CD4-positive, CD25-positive, alpha-beta regulatory T cell (primary cell): ENCODE measurements around the gene EHMT1. TPM values are rescaled to one million over a fixed set of nuclear protein-coding genes. Genes with fewer than 3 reads are reported as not detected.

Experiments
- ATAC-seq, 2 donors: fragments of 150-1000 bp; cut with Tn5 transposase; one replicate each; pipeline ENCODE4 v1.10.0; 2021; ENCODE audit warnings: low read depth in 2 of 2, moderate number of reproducible peaks in 2 of 2, moderate library complexity in 1 of 2
- DNase-seq, 3 donors: peaks; one replicate each; pipeline versions ENCODE4 v3.0.0 to v3.0.0-alpha.2; 2012 to 2022; ENCODE audit warnings: mixed read lengths in 1 of 3
- H3K27ac ChIP-seq: one replicate; pipeline ENCODE4 v1.7.0; 2013; ENCODE audit warnings: mild to moderate bottlenecking, low read length; ENCODE audit not compliant: insufficient read depth, poor library complexity, severe bottlenecking
- H3K27me3 ChIP-seq: one replicate; pipeline ENCODE4 v1.7.0; 2013; ENCODE audit warnings: low read length; ENCODE audit not compliant: control insufficient read depth, insufficient read depth
- H3K36me3 ChIP-seq: one replicate; pipeline ENCODE4 v1.7.0; 2013; ENCODE audit warnings: mild to moderate bottlenecking, low read length, moderate library complexity; ENCODE audit not compliant: control insufficient read depth, insufficient read depth
- H3K4me1 ChIP-seq: 2 replicates; pipeline ENCODE4 v1.7.0; 2013; ENCODE audit warnings: mild to moderate bottlenecking, low read length; ENCODE audit not compliant: insufficient read depth, control insufficient read depth, poor library complexity, severe bottlenecking
- H3K4me3 ChIP-seq: one replicate; pipeline ENCODE4 v1.7.0; 2013; ENCODE audit warnings: low read depth, mild to moderate bottlenecking, low read length, moderate library complexity
- H3K9me3 ChIP-seq, 2 experiments: 1 replicate in 1 of 2; 2 replicates in 1 of 2; pipeline ENCODE4 v1.7.0; 2013; ENCODE audit warnings: low read length in 2 of 2, mild to moderate bottlenecking in 1 of 2, moderate library complexity in 1 of 2; ENCODE audit not compliant: control insufficient read depth in 2 of 2
- H3K27ac Mint-ChIP-seq, 3 donors: one replicate each; pipeline ENCODE4 v1.8.0; 2020 to 2022; ENCODE audit warnings: mild to moderate bottlenecking in 3 of 3, mixed read lengths in 3 of 3, moderate library complexity in 2 of 3
- H3K27me3 Mint-ChIP-seq: one replicate; pipeline ENCODE4 v1.8.0; 2022; ENCODE audit warnings: mild to moderate bottlenecking, mixed read lengths
- H3K36me3 Mint-ChIP-seq: one replicate; pipeline ENCODE4 v1.8.0; 2020; ENCODE audit warnings: mixed read lengths
- H3K4me1 Mint-ChIP-seq, 4 donors: one replicate each; pipeline ENCODE4 v1.8.0; 2020 to 2022; ENCODE audit warnings: mixed read lengths in 4 of 4, mild to moderate bottlenecking in 1 of 4
- H3K4me3 Mint-ChIP-seq, 4 donors: one replicate each; pipeline ENCODE4 v1.8.0; 2020 to 2022; ENCODE audit warnings: mild to moderate bottlenecking in 4 of 4, mixed read lengths in 4 of 4, moderate library complexity in 3 of 4
- H3K9me3 Mint-ChIP-seq, 7 donors: one replicate each; pipeline ENCODE4 v1.8.0; 2020 to 2022; ENCODE audit warnings: mixed read lengths in 7 of 7, mild to moderate bottlenecking in 3 of 7, moderate library complexity in 2 of 7
- polyA plus RNA-seq, 4 donors: library from polyadenylated mRNA; unstranded; fragments of 300-500 nt; fragmentation: Illumina TruSeq; gene quantifications; one replicate each; pipeline ENCODE4 v1.2.3, GENCODE V29; 2021
- total RNA-seq: library from RNA; stranded (reverse); gene quantifications from one replicate; pipeline ENCODE4 v1.2.3, GENCODE V29; 2022

The EHMT1 gene
- total and polyA plus RNA-seq, 5 donors from 2014 or later, result 17.9 to 142 (median 20.0) TPM

DNA sequence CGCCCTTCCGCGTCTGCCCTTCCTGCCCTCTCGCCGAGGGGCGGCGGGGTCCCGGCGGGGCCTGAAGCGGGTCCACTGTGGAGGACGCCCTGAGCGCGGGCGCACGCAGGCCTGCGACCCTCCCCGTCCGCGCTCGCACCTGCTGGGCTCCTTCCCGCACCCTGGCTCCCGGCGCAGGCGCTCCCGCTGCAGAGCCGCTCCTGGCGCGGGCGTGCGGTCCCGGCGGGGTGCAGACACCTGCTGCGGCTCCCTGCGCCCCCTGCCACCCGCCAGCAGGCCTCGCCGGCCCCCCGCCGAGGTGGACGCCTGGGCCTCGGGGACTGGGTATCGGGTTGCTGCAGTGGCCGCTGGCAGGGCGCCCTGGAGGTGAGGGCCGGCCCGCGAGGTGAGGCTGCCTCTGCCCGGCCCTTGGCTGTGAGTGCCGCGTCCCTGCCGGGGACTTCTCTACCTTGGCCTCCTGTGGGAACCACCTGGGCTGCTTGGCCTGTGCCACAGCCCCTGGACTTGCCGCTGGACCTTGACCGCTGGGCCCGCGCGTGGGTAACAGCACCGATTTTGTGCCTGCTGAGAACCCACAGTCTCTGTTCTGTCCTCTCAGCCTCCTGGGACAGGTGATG is 12.7 kb upstream of the EHMT1 start:
- ATAC-seq (no peak), DNase-seq (peak in 1 of 3 donors; percentile 18)
- H3K4me3 ChIP-seq, result peak overlapping the region; percentile 44
- Mint-ChIP-seq H3K4me3 (peak overlapping the region; percentile 81 to 90 (median 88)), H3K27ac (peak overlapping the region in 1 of 3 donors; percentile 90), H3K4me1 (peaks cover 4 to 23% (median 8%) of the 10 kb centered on the region in 4 donors), H3K36me3 (no peaks in the 10 kb centered on the region), H3K27me3 (no peaks in the 10 kb centered on the region), H3K9me3 (no peaks in the 10 kb centered on the region)
- H3K27me3 ChIP-seq, result no peaks in the 10 kb centered on the region
- peaks cover 23% of the 10 kb centered on the region for H3K4me1 ChIP-seq
- peak overlapping the region; percentile 69 for H3K27ac ChIP-seq
- H3K9me3 ChIP-seq, result no peaks in the 10 kb centered on the region
- H3K36me3 ChIP-seq, result peaks cover 2% of the 10 kb centered on the region

DNA sequence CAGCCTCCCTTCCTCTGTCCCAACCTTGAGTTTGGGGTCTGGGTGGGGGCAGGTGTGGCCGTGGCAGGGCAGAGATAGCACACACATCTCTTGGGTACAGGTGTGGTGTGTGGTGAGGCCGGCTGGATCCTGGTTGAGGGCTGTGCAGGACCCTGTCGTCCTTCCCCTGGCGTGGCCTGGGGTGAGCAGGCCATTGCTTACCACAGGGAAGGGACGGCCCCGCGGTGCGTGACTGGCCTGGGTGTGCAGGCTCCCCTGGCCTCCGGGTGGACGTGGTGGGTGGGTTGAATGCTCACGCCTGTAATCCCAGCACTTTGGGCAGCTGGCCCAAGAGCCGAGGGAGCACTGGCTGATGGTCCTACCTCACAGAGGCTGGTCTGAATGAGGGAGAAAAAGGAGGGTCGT is 12.1 kb upstream of the EHMT1 start:
- Histone ChIP-seq H3K36me3 (peaks cover 2% of the 10 kb centered on the region), H3K9me3 (no peaks in the 10 kb centered on the region), H3K4me3 (peak overlapping the region; percentile 44), H3K27me3 (no peaks in the 10 kb centered on the region), H3K4me1 (peaks cover 27% of the 10 kb centered on the region), H3K27ac (no peak overlapping the region)
- Mint-ChIP-seq H3K4me3 (peak overlapping the region; percentile 87 to 93 (median 89)), H3K9me3 (no peaks in the 10 kb centered on the region), H3K4me1 (peaks cover 4 to 29% (median 11%) of the 10 kb centered on the region in 4 donors), H3K27ac (peak overlapping the region in 1 of 3 donors; percentile 90), H3K36me3 (no peaks in the 10 kb centered on the region), H3K27me3 (no peaks in the 10 kb centered on the region)
- DNase-seq (no peak), ATAC-seq (no peak)

DNA sequence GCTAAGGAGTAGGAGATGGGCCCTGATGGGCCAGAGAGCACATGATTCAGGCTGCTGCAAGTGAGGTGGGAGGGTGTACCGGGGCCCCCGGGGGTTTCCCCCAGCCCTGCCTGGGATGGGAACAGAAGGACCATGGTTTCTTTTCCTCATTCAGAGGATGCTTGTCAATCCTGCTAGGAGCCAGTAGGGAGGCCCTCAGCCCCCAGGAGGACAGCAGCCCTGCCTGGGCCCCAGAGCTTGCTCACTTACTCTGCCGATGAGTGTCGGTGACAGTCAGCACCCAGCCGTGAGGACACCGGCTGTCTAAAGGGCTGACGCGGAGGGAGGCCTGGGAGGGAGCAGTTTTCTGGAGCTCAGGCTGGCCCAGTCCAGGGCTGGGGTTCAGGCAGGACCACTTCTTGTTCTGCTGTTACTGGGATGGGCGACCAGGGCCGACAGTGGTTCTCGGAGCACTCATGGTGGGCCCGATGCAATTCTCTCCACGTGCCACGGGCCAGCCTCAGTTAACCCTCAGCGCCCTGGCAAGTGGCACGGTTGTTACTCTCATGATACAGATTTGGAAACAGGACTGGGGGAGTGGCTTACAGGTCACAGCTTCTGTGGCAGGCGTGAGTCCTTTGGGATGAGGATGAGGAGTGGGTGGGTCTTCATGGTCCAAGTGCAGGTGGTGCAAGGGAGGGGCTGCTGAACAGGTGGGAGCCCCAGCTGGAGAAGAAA is 11.5 kb upstream of the EHMT1 start:
- Histone ChIP-seq H3K36me3 (peaks cover 2% of the 10 kb centered on the region), H3K9me3 (no peaks in the 10 kb centered on the region), H3K27ac (no peak overlapping the region), H3K27me3 (no peaks in the 10 kb centered on the region), H3K4me1 (peaks cover 32% of the 10 kb centered on the region), H3K4me3 (no peak overlapping the region)
- H3K9me3 Mint-ChIP-seq, result no peaks in the 10 kb centered on the region
- peak overlapping the region; percentile 87 to 93 (median 89) for H3K4me3 Mint-ChIP-seq
- no peaks in the 10 kb centered on the region for H3K27me3 Mint-ChIP-seq
- H3K27ac Mint-ChIP-seq, result peak overlapping the region in 1 of 3 donors; percentile 76
- H3K36me3 Mint-ChIP-seq, result no peaks in the 10 kb centered on the region
- H3K4me1 Mint-ChIP-seq, result peaks cover 4 to 35% (median 14%) of the 10 kb centered on the region in 4 donors
- DNase-seq, result no peak
- ATAC-seq, result no peak

DNA sequence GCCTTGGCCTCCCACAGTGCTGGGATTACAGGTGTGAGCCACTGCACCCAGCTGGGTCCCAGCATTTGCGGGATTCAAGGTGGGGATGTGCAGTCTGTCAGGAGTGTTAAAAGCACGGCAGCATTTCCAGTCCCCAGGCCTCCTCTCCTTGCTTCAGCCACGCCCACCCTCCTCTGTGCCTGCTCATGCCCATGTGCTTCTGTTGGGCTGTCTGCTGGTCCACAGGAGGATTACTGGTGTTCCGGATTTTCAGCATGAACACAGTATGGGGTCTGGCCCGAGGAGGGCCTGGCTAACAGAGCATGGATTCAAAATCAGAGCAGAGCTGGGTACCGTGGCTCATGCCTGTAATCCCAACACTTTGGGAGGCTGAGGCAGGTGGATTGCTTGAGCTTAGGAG is 7.9 kb upstream of the EHMT1 start:
- no peaks in the 10 kb centered on the region for H3K27me3 ChIP-seq
- H3K36me3 Mint-ChIP-seq, result no peaks in the 10 kb centered on the region
- H3K27ac ChIP-seq, result no peak overlapping the region
- H3K36me3 ChIP-seq, result peaks cover 15% of the 10 kb centered on the region
- H3K27ac Mint-ChIP-seq, result peak overlapping the region in 1 of 3 donors; percentile 82
- no peaks in the 10 kb centered on the region for H3K9me3 ChIP-seq
- no peak overlapping the region for H3K4me3 ChIP-seq
- peaks cover 0 to 40% (median 14%) of the 10 kb centered on the region in 4 donors for H3K4me1 Mint-ChIP-seq
- H3K4me3 Mint-ChIP-seq, result peak overlapping the region in 2 of 4 donors; percentile 65 to 74
- peaks cover 32% of the 10 kb centered on the region for H3K4me1 ChIP-seq
- DNase-seq, result no peak
- no peaks in the 10 kb centered on the region for H3K27me3 Mint-ChIP-seq
- H3K9me3 Mint-ChIP-seq, result no peaks in the 10 kb centered on the region
- no peak for ATAC-seq

DNA sequence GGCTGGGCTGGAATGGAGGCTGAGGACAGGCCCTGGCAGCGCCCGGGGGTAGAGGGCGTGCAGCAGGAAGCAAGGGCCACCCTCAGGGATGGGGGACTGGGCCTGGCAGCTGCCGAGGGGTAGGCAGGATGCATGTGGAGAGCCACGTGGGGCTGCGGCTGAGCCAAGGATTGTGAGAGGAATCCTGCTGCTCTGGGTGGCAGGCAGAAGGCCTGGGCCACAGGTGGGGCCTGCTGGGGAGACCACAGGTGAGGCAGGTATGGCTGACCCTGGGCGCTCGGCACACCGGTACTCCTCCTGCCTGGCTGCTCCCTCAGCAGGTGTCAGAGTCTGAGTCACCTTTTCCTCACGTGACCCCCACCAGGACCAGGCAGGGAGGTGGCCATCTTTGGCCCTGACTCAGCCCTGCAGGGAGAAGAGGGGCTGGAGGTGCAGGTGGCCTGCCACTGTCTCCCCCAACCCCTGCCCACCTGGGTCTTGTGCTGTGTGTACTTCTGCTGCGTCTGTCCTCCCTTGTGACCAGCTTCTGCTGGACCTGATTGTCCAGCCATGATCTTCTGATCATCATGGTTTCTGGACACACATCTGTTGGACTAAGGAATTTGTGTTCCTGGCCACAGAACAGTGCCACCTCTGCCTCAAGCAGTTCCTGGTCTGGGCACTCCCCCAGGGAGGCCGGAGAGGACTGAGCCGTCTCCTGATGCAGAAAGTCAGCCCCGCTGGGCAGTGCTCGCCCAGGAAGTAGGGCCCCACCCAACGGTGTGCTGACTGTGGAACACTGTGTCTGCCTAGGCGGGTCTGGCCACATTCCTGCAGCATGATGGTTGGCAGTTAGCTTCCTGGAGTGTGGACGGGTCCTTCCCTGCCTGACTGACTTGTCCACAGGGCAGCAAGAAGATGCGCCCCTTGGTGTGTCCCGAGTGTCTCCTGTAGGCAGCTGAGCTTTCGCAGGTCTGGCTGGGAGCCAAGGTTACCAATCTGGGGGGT is 6.9 kb upstream of the EHMT1 start:
- peak overlapping the region in 2 of 3 donors; percentile 80 to 82 for H3K27ac Mint-ChIP-seq
- Histone ChIP-seq H3K27ac (no peak overlapping the region), H3K9me3 (no peaks in the 10 kb centered on the region), H3K36me3 (peaks cover 15% of the 10 kb centered on the region), H3K4me1 (peaks cover 23% of the 10 kb centered on the region), H3K27me3 (no peaks in the 10 kb centered on the region), H3K4me3 (no peak overlapping the region)
- no peaks in the 10 kb centered on the region for H3K27me3 Mint-ChIP-seq
- peak overlapping the region in 3 of 4 donors; percentile 29 to 74 (median 32) for H3K4me3 Mint-ChIP-seq
- H3K9me3 Mint-ChIP-seq, result no peaks in the 10 kb centered on the region
- ATAC-seq, result peak; percentile 67 to 75
- peaks cover 0 to 34% (median 9%) of the 10 kb centered on the region in 4 donors for H3K4me1 Mint-ChIP-seq
- DNase-seq, result no peak
- H3K36me3 Mint-ChIP-seq, result no peaks in the 10 kb centered on the region

DNA sequence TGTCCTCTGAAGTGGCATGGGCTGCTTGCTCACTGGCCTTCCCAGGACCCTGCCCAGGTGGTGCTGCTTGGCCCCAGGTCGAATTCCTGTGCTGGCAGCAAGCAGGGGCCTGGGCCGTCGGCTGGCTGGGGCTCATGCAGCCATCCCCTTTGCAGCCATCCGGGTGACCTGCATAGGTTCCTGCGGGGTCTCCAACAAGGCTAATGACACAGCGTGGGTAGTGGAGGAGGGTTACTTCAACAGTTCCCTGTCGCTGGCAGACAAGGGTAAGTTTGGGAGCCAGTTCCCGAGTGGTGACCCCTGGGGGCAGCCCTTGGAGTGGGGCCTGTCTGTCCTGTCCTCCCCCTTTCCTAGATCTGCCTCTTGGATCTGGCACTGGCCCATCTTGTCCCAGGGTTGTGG is 6.1 kb upstream of the EHMT1 start:
- ATAC-seq, result no peak
- Histone ChIP-seq H3K9me3 (no peaks in the 10 kb centered on the region), H3K36me3 (peaks cover 15% of the 10 kb centered on the region), H3K4me3 (no peak overlapping the region), H3K27me3 (no peaks in the 10 kb centered on the region), H3K27ac (no peak overlapping the region), H3K4me1 (peaks cover 21% of the 10 kb centered on the region)
- H3K27ac Mint-ChIP-seq, result peak overlapping the region in 2 of 3 donors; percentile 62 to 66
- H3K27me3 Mint-ChIP-seq, result no peaks in the 10 kb centered on the region
- peaks cover 0 to 33% (median 8%) of the 10 kb centered on the region in 4 donors for H3K4me1 Mint-ChIP-seq
- H3K9me3 Mint-ChIP-seq, result no peaks in the 10 kb centered on the region
- no peak for DNase-seq
- no peaks in the 10 kb centered on the region for H3K36me3 Mint-ChIP-seq
- H3K4me3 Mint-ChIP-seq, result peak overlapping the region in 1 of 4 donors; percentile 56

DNA sequence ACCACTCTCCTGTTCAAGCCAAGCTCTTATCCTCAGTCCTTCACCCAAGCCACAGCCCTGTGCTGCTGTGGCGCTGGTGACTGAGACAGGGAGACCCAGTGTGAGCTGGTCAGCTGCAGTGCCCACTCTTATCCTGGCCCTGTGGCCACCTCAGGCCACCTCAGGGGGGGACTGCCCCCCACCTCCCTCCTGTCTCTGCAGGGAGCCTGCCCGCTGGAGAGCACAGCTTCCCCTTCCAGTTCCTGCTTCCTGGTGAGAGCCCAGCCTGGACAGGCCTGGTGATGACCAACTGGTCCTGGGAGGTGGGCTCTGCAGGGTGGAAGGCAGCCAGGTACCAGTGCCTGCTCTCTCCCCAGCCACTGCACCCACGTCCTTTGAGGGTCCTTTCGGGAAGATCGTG is 5.5 kb upstream of the EHMT1 start:
- H3K4me1 ChIP-seq, result peaks cover 24% of the 10 kb centered on the region
- no peaks in the 10 kb centered on the region for H3K9me3 ChIP-seq
- no peak overlapping the region for H3K4me3 ChIP-seq
- peaks cover 0 to 37% (median 9%) of the 10 kb centered on the region in 4 donors for H3K4me1 Mint-ChIP-seq
- no peaks in the 10 kb centered on the region for H3K36me3 Mint-ChIP-seq
- peak overlapping the region in 2 of 3 donors; percentile 62 to 66 for H3K27ac Mint-ChIP-seq
- H3K27me3 ChIP-seq, result no peaks in the 10 kb centered on the region
- peaks cover 15% of the 10 kb centered on the region for H3K36me3 ChIP-seq
- peak overlapping the region in 2 of 4 donors; percentile 21 to 56 for H3K4me3 Mint-ChIP-seq
- H3K9me3 Mint-ChIP-seq, result no peaks in the 10 kb centered on the region
- ATAC-seq (no peak), DNase-seq (no peak)
- no peak overlapping the region for H3K27ac ChIP-seq
- H3K27me3 Mint-ChIP-seq, result no peaks in the 10 kb centered on the region
